HCT116 (cell line): ENCODE data around the gene ARPC5. TPM values are rescaled to one million over a fixed set of nuclear protein-coding genes. Genes with fewer than 3 reads are reported as not detected.
A peak's percentile ranks its signal among the peaks of the same experiment; 100 is the strongest.

Experiments used
- ATAC-seq: fragments of 200-7000 bp; cut with Tn5 transposase; 2 replicates; pipeline ENCODE4 v1.9.1; 2020; ENCODE audit warnings: mild to moderate bottlenecking, moderate library complexity
- BruUV-seq: library from RNA; stranded (reverse); fragments of 400-500 nt; replicated peaks from 2 replicates; lab custom pipeline; 2021; lab: Mats Ljungman, UMichigan
- CTCF ChIA-PET: fragments of 300-600 bp; sonication (Branson Sonifier 250); formaldehyde crosslinking; loops from one replicate; lab custom pipeline; 2021; ENCODE audit warnings: antibody characterized with exemption; lab: Charles Lee
- POLR2A ChIA-PET: fragments of 300-600, 350-600 bp; sonication (Branson Sonifier 250); formaldehyde crosslinking; loops from one replicate; lab custom pipeline; 2021; ENCODE audit warnings: antibody characterized with exemption; lab: Charles Lee
- RAD21 ChIA-PET, 2 experiments: fragments of 300-600 bp; sonication (Branson Sonifier 250); formaldehyde crosslinking; loops; one replicate each; lab custom pipeline; 2023; ENCODE audit warnings: low total read pairs in 2 of 2; ENCODE audit not compliant: uncharacterized antibody in 2 of 2, unreplicated experiment in 2 of 2, low non-redundant PET in 1 of 2; lab: Charles Lee
- DNase-seq: peaks from one replicate; pipeline ENCODE4 v3.0.0-alpha.2; 2010; ENCODE audit warnings: low read depth, low spot score
- H2AFZ ChIP-seq: fragments of 200-600 bp; shearing (Covaris generic), sonication (generic); 2 replicates; pipeline ENCODE4 v1.6.1; 2017; ENCODE audit warnings: low read depth, mixed run types, mixed read lengths, antibody characterized with exemption, low read length; ENCODE audit not compliant: poor library complexity, severe bottlenecking
- H3K27ac ChIP-seq: 2 replicates; pipeline ENCODE4 v1.5.1; 2012; ENCODE audit warnings: low read depth, low read length
- H3K27me3 ChIP-seq: fragments of 200-600 bp; sonication (generic); 2 replicates; pipeline ENCODE4 v1.6.1; 2016; ENCODE audit warnings: mixed run types, low read length, mixed read lengths; ENCODE audit not compliant: insufficient read depth
- H3K36me3 ChIP-seq, 2 experiments: fragments of 200-500 bp in 1 of 2; fragments of 200-600 bp in 1 of 2; sonication (Bioruptor generic) in 1 of 2; sonication (generic) in 1 of 2; 2 replicates each; pipeline versions ENCODE4 v1.5.1 to v1.6.1; 2014 to 2016; ENCODE audit warnings: low read length in 2 of 2, inconsistent platforms in 1 of 2, mixed read lengths in 1 of 2, mixed run types in 1 of 2; ENCODE audit not compliant: insufficient read depth in 2 of 2, control insufficient read depth in 1 of 2
- H3K4me1 ChIP-seq, 2 experiments: fragments of 200-600 bp in 1 of 2; sonication (generic) in 1 of 2; 2 replicates each; pipeline versions ENCODE4 v1.5.1 to v1.6.1; 2012 to 2017; ENCODE audit warnings: low read length in 2 of 2, inconsistent platforms in 1 of 2, mild to moderate bottlenecking in 1 of 2, mixed read lengths in 1 of 2, mixed run types in 1 of 2, moderate library complexity in 1 of 2; ENCODE audit not compliant: insufficient read depth in 2 of 2, control insufficient read depth in 1 of 2
- H3K4me2 ChIP-seq: fragments of 200-600 bp; sonication (generic); 2 replicates; pipeline ENCODE4 v1.6.1; 2017; ENCODE audit warnings: mixed run types, low read length, mixed read lengths
- H3K4me3 ChIP-seq, 2 experiments: fragments of 200-600 bp in 1 of 2; sonication (generic) in 1 of 2; replicated peaks in 1 of 2; 2 replicates each; pipeline ENCODE4 v1.5.1; 2011 to 2016; ENCODE audit warnings: low read length in 2 of 2, control low read depth in 1 of 2, low read depth in 1 of 2, mild to moderate bottlenecking in 1 of 2, mixed read lengths in 1 of 2, mixed run types in 1 of 2
- H3K79me2 ChIP-seq: fragments of 200-600 bp; sonication (generic); 2 replicates; pipeline ENCODE4 v1.6.1; 2017; ENCODE audit warnings: mild to moderate bottlenecking, mixed run types, low read length, moderate library complexity, mixed read lengths; ENCODE audit not compliant: insufficient read depth
- H3K9ac ChIP-seq: fragments of 200-600 bp; sonication (generic); 2 replicates; pipeline ENCODE4 v1.6.1; 2016; ENCODE audit warnings: low read length, mixed read lengths
- H3K9me2 ChIP-seq: fragments of 200-600 bp; sonication (generic), shearing (Covaris generic); 2 replicates; pipeline ENCODE4 v1.6.1; 2017; ENCODE audit warnings: mixed run types, mild to moderate bottlenecking, moderate library complexity; ENCODE audit not compliant: insufficient read depth
- H3K9me3 ChIP-seq, 2 experiments: fragments of 200-500 bp in 1 of 2; fragments of 200-600 bp in 1 of 2; sonication (Bioruptor generic) in 1 of 2; sonication (generic) in 1 of 2; 2 replicates each; pipeline ENCODE4 v1.6.1; 2014 to 2017; ENCODE audit warnings: low read length in 2 of 2, mixed read lengths in 2 of 2, inconsistent platforms in 1 of 2, low read depth in 1 of 2, mild to moderate bottlenecking in 1 of 2, mixed run types in 1 of 2, moderate library complexity in 1 of 2; ENCODE audit not compliant: control insufficient read depth in 1 of 2, insufficient read depth in 1 of 2
- H4K20me1 ChIP-seq: fragments of 200-600 bp; sonication (generic), shearing (Covaris generic); 2 replicates; pipeline ENCODE4 v1.6.1; 2017; ENCODE audit warnings: mixed run types, mild to moderate bottlenecking, moderate library complexity; ENCODE audit not compliant: insufficient read depth
- ATF3 ChIP-seq: IDR thresholded peaks from 2 replicates; pipeline ENCODE4 v1.6.1; 2012
- CBX3 ChIP-seq: IDR thresholded peaks from 2 replicates; pipeline ENCODE4 v1.6.1; 2012; ENCODE audit warnings: low read depth
- EZH2phosphoT487 ChIP-seq: fragments of 200-600 bp; IDR thresholded peaks from 2 replicates; pipeline ENCODE4 v1.6.1; 2018; ENCODE audit warnings: antibody characterized with exemption, borderline replicate concordance
- REST ChIP-seq: IDR thresholded peaks from 2 replicates; pipeline ENCODE4 v1.6.1; 2012; ENCODE audit warnings: low read depth
- YY1 ChIP-seq: IDR thresholded peaks from 2 replicates; pipeline ENCODE4 v1.6.1; 2011; ENCODE audit warnings: low read length, low read depth, moderate library complexity, mild to moderate bottlenecking; ENCODE audit not compliant: insufficient replicate concordance; ENCODE audit errors: extremely low read depth
- ZBTB33 ChIP-seq: IDR thresholded peaks from 2 replicates; pipeline ENCODE4 v1.6.1; 2011; ENCODE audit warnings: mild to moderate bottlenecking, low read length, moderate library complexity; ENCODE audit not compliant: insufficient replicate concordance; ENCODE audit errors: extremely low read depth
- ZFX ChIP-seq: fragments of 450-650 bp; IDR thresholded peaks from 2 replicates; pipeline ENCODE4 v1.6.1; 2017
- intact Hi-C: fragments of 100-400 bp; cut with micrococcal nuclease; formaldehyde crosslinking; loops from 2 replicates; pipeline ENCODE4 v1.10.0; 2022
- total RNA-seq: library from RNA; stranded (reverse); gene quantifications from one replicate; pipeline ENCODE4 v1.2.1, GENCODE V29; 2021; ENCODE audit not compliant: unreplicated experiment

Gene ARPC5
- total RNA-seq, 1 experiment from 2014 or later: 71.5 TPM

- Histone ChIP-seq H3K4me1 (peaks cover 6 to 22% of the 10 kb centered on the region in 2 experiments; a peak in 3 of 4 replicates), H3K4me2 (peak overlapping the region; percentile 91; the same call in 1 of the 2 replicates), H3K36me3 (peaks cover 21 to 32% of the 10 kb centered on the region in 2 experiments; a peak in 3 of 4 replicates), H3K9ac (no peak overlapping the region), H4K20me1 (peaks cover 6% of the 10 kb centered on the region; the same call in 1 of the 2 replicates), H3K4me3 (no peak overlapping the region), H3K9me2 (no peaks in the 10 kb centered on the region), H3K27ac (no peak overlapping the region), H3K27me3 (no peaks in the 10 kb centered on the region), H3K79me2 (peaks cover 36% of the 10 kb centered on the region), H2AFZ (no peak overlapping the region), H3K9me3 (no peaks in the 10 kb centered on the region)
- no peak for ATAC-seq
- BruUV-seq: no TSS peak
- ChIA-PET CTCF (interaction anchor here (0.8 to 1.7 kb wide), 6 partner anchors 7 to 52 kb away, joined by 3 to 7 read pairs (median 5); no protein-coding TSS in a partner anchor), RAD21 (no interaction called here), POLR2A (no interaction called here)
- TF ChIP-seq ZBTB33: no peak
- DNase-seq: no peak
- intact Hi-C loops: no loop called here
These were observed 2.6 kb downstream of the ARPC5 start for GRCh38 chr1:183632964-183633363.

- Histone ChIP-seq H3K9me3 (no peaks in the 10 kb centered on the region), H3K27me3 (no peaks in the 10 kb centered on the region), H2AFZ (no peak overlapping the region), H3K79me2 (peaks cover 36% of the 10 kb centered on the region), H3K4me2 (no peak overlapping the region), H3K4me1 (peaks cover 6 to 22% of the 10 kb centered on the region in 2 experiments; a peak in 3 of 4 replicates), H4K20me1 (peaks cover 6% of the 10 kb centered on the region; the same call in 1 of the 2 replicates), H3K36me3 (peaks cover 24 to 35% of the 10 kb centered on the region in 2 experiments), H3K4me3 (no peak overlapping the region), H3K9me2 (no peaks in the 10 kb centered on the region), H3K9ac (no peak overlapping the region)
- RAD21 ChIA-PET: no interaction called here
- intact Hi-C loops: no loop called here
- no peak for DNase-seq
- CTCF ChIA-PET: interaction anchor here (0.7 kb wide), 1 partner anchor 349 kb away, joined by 3 read pairs; no protein-coding TSS in a partner anchor
- TF ChIP-seq ZBTB33 (no peak), ATF3 (no peak), YY1 (no peak), EZH2phosphoT487 (no peak), CBX3 (no peak), REST (no peak), ZFX (no peak)
- TF ChIP-seq, all 23 proteins: peak for 0
- POLR2A ChIA-PET: no interaction called here
- no TSS peak for BruUV-seq
- ATAC-seq: no peak
- no peak overlapping the region for H3K27ac ChIP-seq
These were observed 3.5 kb downstream of the ARPC5 start for GRCh38 chr1:183632114-183632513.
